22Rv1 (cell line): ENCODE measurements around the gene PML.

ENCODE experiments used
- H3K27ac ChIP-seq: fragments of 450-650 bp; 2 replicates; pipeline ENCODE4 v1.5.1; 2017
- CTCF ChIP-seq: fragments of 450-650 bp; IDR thresholded peaks from 2 replicates; pipeline ENCODE4 v1.5.1; 2017; ENCODE audit warnings: mild to moderate bottlenecking
- ZFX ChIP-seq: fragments of 450-650 bp; IDR thresholded peaks from 2 replicates; pipeline ENCODE4 v1.6.1; 2017; ENCODE audit warnings: antibody characterized with exemption, borderline replicate concordance

The PML gene

GRCh38 chr15:73982222-73982962 is 12.1 kb upstream of the PML start:
- no peak for TF ChIP-seq CTCF
- no peak for TF ChIP-seq ZFX
- H3K27ac ChIP-seq = no peak overlapping the region

GRCh38 chr15:73983211-73983727 is 11.2 kb upstream of the PML start:
- H3K27ac ChIP-seq = no peak overlapping the region
- TF ChIP-seq CTCF (no peak), ZFX (no peak)

GRCh38 chr15:73983773-73984172 is 10.7 kb upstream of the PML start:
- TF ChIP-seq ZFX = no peak
- no peak for TF ChIP-seq CTCF
- H3K27ac ChIP-seq = no peak overlapping the region

GRCh38 chr15:73984208-73984979 is 10.1 kb upstream of the PML start:
- no peak for TF ChIP-seq ZFX
- no peak for TF ChIP-seq CTCF

GRCh38 chr15:73985101-73985873 is 9.2 kb upstream of the PML start:
- TF ChIP-seq CTCF (no peak), ZFX (no peak)
- no peak overlapping the region for H3K27ac ChIP-seq

More at GRCh38 chr15:73984208-73984979, 10.1 kb upstream of the PML start:
- no peak overlapping the region for H3K27ac ChIP-seq

- H3K27ac ChIP-seq = no peak overlapping the region
- TF ChIP-seq ZFX (no peak), CTCF (no peak)
Observed at GRCh38 chr15:73986055-73986775, 8.3 kb upstream of the PML start.
